HL-60 (cell line): ENCODE data around the gene BSG.
"Not testable (repeated sequence)": the region's sequence is repeated elsewhere in the genome, so short reads cannot be mapped to it uniquely, and the experiment has no call there.

Source experiments
- DNase-seq, 2 experiments: peaks; one replicate each; pipeline ENCODE4 v3.0.0-alpha.2; 2010 to 2020; ENCODE audit warnings: low read depth in 1 of 2, low spot score in 1 of 2
- H3K27ac ChIP-seq: fragments of 250-450 bp; sonication (Bioruptor Pico); replicated peaks from 2 replicates; pipeline ENCODE4 v1.5.1; 2020; ENCODE audit warnings: mild to moderate bottlenecking, moderate library complexity
- H3K27me3 ChIP-seq: fragments of 250-450 bp; sonication (Bioruptor Pico); 2 replicates; pipeline ENCODE4 v1.5.1; 2021; ENCODE audit warnings: mild to moderate bottlenecking, moderate library complexity; ENCODE audit not compliant: insufficient read depth, poor library complexity, severe bottlenecking
- H3K4me3 ChIP-seq: replicated peaks from 2 replicates; pipeline ENCODE4 v1.5.1; 2011; ENCODE audit warnings: mild to moderate bottlenecking, control low read depth, low read length; ENCODE audit not compliant: insufficient read depth
- CTCF ChIP-seq: IDR thresholded peaks from one replicate; pipeline ENCODE4 v1.5.1; 2011; ENCODE audit warnings: low read length, control low read depth, inconsistent platforms; ENCODE audit not compliant: insufficient read depth
- GABPA ChIP-seq: IDR thresholded peaks from 2 replicates; pipeline ENCODE4 v1.6.1; 2012; ENCODE audit warnings: low read depth
- POLR2AphosphoS5 ChIP-seq: IDR thresholded peaks from 2 replicates; pipeline ENCODE4 v1.6.1; 2012; ENCODE audit warnings: low read depth
- SPI1 ChIP-seq: IDR thresholded peaks from 2 replicates; pipeline ENCODE4 v1.6.1; 2012; ENCODE audit warnings: low read depth, mild to moderate bottlenecking, borderline replicate concordance
- TF ChIP-seq, protein P1 (sequence below): IDR thresholded peaks from 2 replicates; pipeline ENCODE4 v1.6.1; 2012; ENCODE audit warnings: low read depth; ENCODE audit not compliant: insufficient replicate concordance

BSG gene

DNA sequence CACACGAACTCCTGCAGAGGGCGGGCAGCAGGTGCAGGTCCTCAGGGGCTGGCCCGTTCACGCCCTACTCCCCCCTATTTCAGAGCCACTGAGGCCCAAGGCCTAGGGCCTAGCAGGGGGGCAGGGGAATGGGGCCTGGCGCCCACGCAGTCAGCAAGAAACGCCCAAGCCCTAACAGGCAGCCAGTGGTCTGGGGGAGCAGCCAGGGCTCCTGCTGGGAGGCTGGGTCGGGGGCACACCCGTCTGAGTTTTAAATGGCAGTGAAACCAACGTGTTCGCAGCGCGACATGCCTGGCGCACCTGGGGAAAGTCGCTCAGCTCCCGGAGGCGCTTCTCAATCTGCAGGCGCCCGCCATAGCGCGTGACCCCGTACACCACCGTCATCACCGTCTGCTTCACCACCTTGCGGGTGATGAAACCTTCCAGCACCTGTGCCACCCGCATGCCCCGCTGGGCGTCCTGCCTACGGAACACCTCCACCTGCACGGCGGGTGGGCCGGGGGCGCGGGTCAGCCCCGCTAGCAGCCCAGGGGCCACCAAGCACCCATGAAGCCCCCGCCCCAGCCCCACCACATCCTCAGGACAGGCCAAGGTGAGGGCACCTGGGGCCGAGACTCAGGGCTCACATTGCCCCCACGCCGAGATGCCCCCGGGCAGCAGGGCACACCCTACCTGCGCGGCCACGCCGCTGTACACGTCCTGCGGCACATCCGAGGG, 47.0 kb downstream of the BSG start:
- H3K4me3 ChIP-seq: no peak overlapping the region
- no peak overlapping the region for H3K27ac ChIP-seq
- H3K27me3 ChIP-seq: no peaks in the 10 kb centered on the region
- no peak for DNase-seq
- TF ChIP-seq POLR2AphosphoS5: no peak
- TF ChIP-seq, protein P1, sequence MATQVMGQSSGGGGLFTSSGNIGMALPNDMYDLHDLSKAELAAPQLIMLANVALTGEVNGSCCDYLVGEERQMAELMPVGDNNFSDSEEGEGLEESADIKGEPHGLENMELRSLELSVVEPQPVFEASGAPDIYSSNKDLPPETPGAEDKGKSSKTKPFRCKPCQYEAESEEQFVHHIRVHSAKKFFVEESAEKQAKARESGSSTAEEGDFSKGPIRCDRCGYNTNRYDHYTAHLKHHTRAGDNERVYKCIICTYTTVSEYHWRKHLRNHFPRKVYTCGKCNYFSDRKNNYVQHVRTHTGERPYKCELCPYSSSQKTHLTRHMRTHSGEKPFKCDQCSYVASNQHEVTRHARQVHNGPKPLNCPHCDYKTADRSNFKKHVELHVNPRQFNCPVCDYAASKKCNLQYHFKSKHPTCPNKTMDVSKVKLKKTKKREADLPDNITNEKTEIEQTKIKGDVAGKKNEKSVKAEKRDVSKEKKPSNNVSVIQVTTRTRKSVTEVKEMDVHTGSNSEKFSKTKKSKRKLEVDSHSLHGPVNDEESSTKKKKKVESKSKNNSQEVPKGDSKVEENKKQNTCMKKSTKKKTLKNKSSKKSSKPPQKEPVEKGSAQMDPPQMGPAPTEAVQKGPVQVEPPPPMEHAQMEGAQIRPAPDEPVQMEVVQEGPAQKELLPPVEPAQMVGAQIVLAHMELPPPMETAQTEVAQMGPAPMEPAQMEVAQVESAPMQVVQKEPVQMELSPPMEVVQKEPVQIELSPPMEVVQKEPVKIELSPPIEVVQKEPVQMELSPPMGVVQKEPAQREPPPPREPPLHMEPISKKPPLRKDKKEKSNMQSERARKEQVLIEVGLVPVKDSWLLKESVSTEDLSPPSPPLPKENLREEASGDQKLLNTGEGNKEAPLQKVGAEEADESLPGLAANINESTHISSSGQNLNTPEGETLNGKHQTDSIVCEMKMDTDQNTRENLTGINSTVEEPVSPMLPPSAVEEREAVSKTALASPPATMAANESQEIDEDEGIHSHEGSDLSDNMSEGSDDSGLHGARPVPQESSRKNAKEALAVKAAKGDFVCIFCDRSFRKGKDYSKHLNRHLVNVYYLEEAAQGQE: no peak
- no peak for TF ChIP-seq GABPA
- no peak for TF ChIP-seq CTCF
- TF ChIP-seq SPI1: no peak

GRCh38 chr19:620166-620862, 47.9 kb downstream of the BSG start:
- no peak overlapping the region for H3K4me3 ChIP-seq
- TF ChIP-seq, protein P1: no peak
- TF ChIP-seq CTCF (no peak), POLR2AphosphoS5 (no peak), SPI1 (no peak), GABPA (no peak)
- DNase-seq: no peak
- H3K27me3 ChIP-seq: no peaks in the 10 kb centered on the region
- no peak overlapping the region for H3K27ac ChIP-seq

GRCh38 chr19:621191-621590, 48.8 kb downstream of the BSG start:
- not testable (repeated sequence) for H3K27ac ChIP-seq, DNase-seq, H3K27me3 ChIP-seq, H3K4me3 ChIP-seq

DNA sequence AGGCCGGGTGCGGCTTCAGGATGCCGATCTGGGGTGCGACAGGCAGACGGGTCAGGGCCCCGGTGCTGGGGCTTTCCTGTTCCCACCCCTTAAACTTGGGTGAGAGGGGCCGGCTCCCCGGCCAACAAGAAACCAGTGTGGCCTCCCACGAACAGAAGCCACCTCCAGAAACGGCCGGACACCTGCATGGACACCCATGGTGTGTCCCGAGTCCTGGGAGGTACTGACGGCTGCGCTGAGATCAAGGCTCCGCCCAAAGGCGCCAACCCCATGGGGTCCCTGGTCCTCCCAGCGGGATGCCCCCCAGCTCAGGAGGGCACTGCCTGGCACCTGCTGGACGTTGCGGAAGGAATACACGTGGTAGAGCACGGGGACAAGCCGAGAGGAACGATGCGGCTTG, 49.4 kb downstream of the BSG start:
- Histone ChIP-seq H3K27me3 (no peaks in the 10 kb centered on the region), H3K4me3 (no peak overlapping the region), H3K27ac (no peak overlapping the region)
- DNase-seq: no peak
- TF ChIP-seq CTCF: no peak
- no peak for TF ChIP-seq GABPA
- TF ChIP-seq SPI1: no peak
- TF ChIP-seq POLR2AphosphoS5: no peak
- TF ChIP-seq, protein P1: no peak
